Measurements from ENCODE around the gene MCF2L. TPM values are rescaled to one million over a fixed set of nuclear protein-coding genes. Genes with fewer than 3 reads are reported as not detected.

MCF2L gene
- total RNA-seq, 6 experiments from 2014 or later = 9.6 to 18.4 (median 11.7) TPM

DNA sequence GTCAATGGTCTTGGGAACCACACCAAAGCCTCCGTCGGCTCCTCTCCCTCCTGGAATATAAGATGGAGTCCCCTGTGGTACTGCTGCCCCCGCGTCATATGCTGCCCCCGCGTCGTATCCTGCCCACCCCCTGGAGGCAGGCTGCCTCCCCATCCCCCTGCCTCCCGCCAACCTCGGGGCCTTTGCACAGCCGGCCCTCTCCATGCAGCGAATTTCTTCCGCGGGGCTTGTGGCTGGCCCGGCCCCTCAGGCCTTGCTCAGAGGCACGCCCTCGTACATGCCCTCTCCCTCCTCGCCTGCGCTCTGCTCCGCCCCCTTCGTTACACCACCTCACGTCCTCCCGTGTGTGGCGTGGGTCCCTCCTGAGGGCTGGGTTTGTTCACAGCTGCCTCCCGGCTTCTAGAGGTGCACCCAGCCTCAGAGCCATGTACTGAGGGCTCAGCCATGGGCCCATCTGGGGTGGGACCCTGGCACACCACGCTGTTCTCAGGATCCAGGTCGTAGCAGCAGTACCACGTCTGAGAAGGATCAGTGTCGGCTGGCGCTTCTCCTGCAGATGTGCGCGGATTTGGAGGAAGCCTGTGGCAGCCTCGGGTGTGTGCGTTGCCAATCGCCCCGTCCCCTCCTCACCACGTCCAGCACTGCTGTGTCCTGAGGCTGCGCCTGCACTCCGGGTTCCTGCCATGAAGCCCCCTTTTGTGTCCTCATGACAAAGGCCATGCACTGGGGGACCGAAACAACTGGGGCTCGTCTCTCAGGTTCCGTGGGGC, 47.7 kb downstream of the MCF2L start:
- intact Hi-C loops (cut with DNase I) = no loop called here
- Histone ChIP-seq H3K36me3 (no peaks in the 10 kb centered on the region), H3K27ac (no peak overlapping the region), H3K4me1 (no peaks in the 10 kb centered on the region), H3K9me3 (no peaks in the 10 kb centered on the region), H3K27me3 (no peaks in the 10 kb centered on the region), H3K4me3 (no peak overlapping the region)
- no peak for ATAC-seq
- no peak for DNase-seq
- TF ChIP-seq POLR2A (IDR thresholded peaks at IDR 0.05) = no peak
- WGBS (ENCODE audit: insufficient coverage, low coverage, low lambda C conversion rate, missing lambda C conversion rate) = 88% methylated on average over 6 of the region's 41 CpGs

DNA sequence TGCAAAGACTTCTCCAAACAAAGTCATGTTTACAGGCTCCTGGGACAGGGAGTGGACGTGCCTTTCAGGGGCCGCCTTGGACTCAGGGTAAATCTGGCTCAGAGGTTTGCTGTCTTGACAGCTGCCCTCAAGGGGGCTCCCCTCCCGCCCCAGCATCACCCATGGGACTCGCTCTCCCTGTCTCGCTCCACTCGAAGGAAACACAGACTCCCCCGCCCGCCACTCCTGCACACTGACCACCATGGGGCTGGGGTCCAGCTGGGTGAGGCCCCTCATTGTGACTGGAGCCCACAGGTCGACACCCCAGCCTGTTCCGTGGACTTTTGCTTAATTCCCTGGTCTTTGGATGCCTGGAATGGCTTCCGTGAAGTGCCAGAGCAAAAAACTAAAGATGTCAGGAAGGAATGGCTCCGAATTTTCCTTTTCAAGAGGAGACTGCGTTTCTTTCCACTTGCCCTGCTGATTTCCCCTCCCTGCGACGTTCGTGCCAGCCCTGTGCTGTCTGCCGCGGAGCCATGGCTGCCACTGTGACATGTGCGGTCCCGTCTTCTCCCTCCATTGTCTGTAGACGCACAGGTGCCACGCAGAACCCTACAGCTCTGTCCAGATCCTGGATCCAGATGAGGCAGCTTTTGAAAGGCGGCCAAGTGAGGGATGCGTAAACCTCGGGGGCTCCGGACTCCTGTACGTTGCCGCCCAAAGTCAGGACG, 48.6 kb downstream of the MCF2L start:
- peaks cover 0 to 2% (median 0%) of the 10 kb centered on the region in 4 donors for H3K4me1 ChIP-seq
- DNase-seq (no peak), ATAC-seq (no peak)
- no peak overlapping the region for H3K4me3 ChIP-seq
- WGBS (ENCODE audit: insufficient coverage, low coverage, low lambda C conversion rate, missing lambda C conversion rate) = 93% methylated on average over 14 of the region's 29 CpGs
- H3K9me3 ChIP-seq = no peaks in the 10 kb centered on the region
- intact Hi-C loops (cut with DNase I) = no loop called here
- no peaks in the 10 kb centered on the region for H3K36me3 ChIP-seq
- no peak for TF ChIP-seq POLR2A (IDR thresholded peaks at IDR 0.05)
- TF ChIP-seq, protein P1, sequence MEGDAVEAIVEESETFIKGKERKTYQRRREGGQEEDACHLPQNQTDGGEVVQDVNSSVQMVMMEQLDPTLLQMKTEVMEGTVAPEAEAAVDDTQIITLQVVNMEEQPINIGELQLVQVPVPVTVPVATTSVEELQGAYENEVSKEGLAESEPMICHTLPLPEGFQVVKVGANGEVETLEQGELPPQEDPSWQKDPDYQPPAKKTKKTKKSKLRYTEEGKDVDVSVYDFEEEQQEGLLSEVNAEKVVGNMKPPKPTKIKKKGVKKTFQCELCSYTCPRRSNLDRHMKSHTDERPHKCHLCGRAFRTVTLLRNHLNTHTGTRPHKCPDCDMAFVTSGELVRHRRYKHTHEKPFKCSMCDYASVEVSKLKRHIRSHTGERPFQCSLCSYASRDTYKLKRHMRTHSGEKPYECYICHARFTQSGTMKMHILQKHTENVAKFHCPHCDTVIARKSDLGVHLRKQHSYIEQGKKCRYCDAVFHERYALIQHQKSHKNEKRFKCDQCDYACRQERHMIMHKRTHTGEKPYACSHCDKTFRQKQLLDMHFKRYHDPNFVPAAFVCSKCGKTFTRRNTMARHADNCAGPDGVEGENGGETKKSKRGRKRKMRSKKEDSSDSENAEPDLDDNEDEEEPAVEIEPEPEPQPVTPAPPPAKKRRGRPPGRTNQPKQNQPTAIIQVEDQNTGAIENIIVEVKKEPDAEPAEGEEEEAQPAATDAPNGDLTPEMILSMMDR (IDR thresholded peaks at IDR 0.05) = no peak
- no peaks in the 10 kb centered on the region for H3K27me3 ChIP-seq
- no peak overlapping the region for H3K27ac ChIP-seq

DNA sequence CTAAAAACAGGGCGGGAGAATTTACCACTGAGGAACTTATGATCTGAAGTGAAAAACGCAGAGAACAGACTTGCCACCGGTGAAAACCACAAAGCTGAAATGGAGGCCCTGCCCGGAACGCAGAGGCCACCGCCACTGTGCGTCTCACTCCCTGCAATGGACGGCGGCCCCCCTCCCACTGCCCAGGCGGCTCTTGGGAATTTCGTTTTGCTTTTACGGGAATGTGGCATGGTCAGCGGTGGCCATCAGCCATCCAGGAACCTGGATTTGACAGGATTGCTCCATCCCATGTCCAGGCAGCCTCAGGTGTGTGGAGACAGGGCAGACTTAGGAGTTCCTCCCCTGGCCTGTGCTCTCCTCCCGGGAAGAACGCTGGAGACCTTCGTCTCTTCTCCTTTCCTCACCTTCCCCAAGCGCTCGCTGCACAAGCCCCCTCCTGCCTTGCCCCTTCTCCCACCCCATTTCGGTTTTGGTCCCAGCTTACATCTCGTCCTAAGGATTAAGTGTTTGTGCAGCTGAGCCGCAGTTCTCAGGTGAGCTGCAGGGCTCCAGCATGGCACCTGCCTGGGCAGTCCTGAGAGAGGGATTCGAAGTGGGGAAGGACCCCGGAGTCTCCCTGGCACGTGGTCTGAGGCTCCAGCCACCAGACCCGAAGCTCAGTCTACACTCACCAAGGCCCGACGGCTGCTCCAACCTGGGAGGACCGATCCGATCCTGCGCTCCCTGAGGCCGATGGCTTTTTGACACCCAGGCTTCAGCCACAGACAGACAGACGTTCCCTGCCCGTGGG, 49.9 kb downstream of the MCF2L start:
- Histone ChIP-seq H3K27ac (no peak overlapping the region), H3K4me1 (peaks cover 0 to 14% (median 5%) of the 10 kb centered on the region in 4 donors), H3K4me3 (no peak overlapping the region), H3K9me3 (no peaks in the 10 kb centered on the region), H3K27me3 (no peaks in the 10 kb centered on the region), H3K36me3 (no peaks in the 10 kb centered on the region)
- DNase-seq (no peak), ATAC-seq (no peak)
- WGBS (ENCODE audit: insufficient coverage, low coverage, low lambda C conversion rate, missing lambda C conversion rate) = 84% methylated on average over 10 of the region's 33 CpGs
- no peak for TF ChIP-seq POLR2A (IDR thresholded peaks at IDR 0.05)
- TF ChIP-seq, protein P1 (IDR thresholded peaks at IDR 0.05) = no peak
- intact Hi-C loops (cut with DNase I) = no loop called here

DNA sequence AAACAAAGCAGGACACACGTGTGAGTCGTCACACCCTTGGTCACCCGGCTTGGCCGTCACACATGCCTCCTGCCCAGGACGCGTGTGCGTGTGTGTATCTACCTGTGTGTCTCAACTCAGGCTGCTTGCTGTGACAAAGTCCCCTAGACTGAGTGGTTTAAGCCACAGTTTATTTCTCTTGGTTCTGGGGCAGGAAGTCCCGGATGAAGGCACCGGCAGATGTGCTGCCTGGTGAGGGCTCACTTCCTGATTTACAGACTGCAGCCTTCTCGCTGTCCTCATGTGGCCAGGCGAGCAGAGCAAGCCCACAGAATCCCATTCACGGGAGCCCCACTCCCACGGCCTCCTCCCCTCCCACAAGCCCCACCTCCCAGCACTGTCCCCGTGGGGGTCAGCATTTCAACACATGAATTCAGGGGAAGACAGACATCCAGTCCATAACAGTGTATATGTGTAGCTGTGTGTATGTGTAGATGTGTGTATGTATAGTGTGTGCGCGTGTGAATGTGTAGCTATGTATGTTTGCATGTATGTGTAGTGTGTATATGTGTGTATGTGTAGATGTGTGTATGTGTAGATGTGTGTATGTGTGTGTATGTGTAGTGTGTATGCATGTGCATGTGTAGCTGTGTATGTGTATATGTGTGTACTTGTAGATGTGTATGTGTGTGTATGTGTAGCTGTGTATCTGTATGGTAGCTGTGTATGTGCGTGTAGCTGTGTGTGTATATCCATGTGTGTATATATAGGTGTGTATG, 51.5 kb downstream of the MCF2L start:
- Histone ChIP-seq H3K27me3 (no peaks in the 10 kb centered on the region), H3K36me3 (no peaks in the 10 kb centered on the region), H3K4me1 (peaks cover 0 to 22% (median 8%) of the 10 kb centered on the region in 4 donors), H3K4me3 (no peak overlapping the region), H3K9me3 (no peaks in the 10 kb centered on the region), H3K27ac (no peak overlapping the region)
- TF ChIP-seq, protein P1 (IDR thresholded peaks at IDR 0.05) = no peak
- TF ChIP-seq POLR2A (IDR thresholded peaks at IDR 0.05) = no peak
- ATAC-seq (no peak), DNase-seq (no peak)
- WGBS (ENCODE audit: insufficient coverage, low coverage, low lambda C conversion rate, missing lambda C conversion rate) = 66% methylated on average over 9 of the region's 17 CpGs
- intact Hi-C loops (cut with DNase I) = no loop called here
